PC-9 (cell line): ENCODE results near the gene DNAJC11. TPM values are rescaled to one million over a fixed set of nuclear protein-coding genes. Genes with fewer than 3 reads are reported as not detected.

ENCODE experiments used
- BruUV-seq: library from RNA; stranded (reverse); fragments of 400-500 nt; replicated peaks from 2 replicates; lab custom pipeline; 2021; lab: Mats Ljungman, UMichigan
- CTCF ChIA-PET: fragments of 300-600 bp; sonication (Branson Sonifier 250); formaldehyde crosslinking; loops from one replicate; lab custom pipeline; 2022; ENCODE audit warnings: antibody characterized with exemption; lab: Charles Lee
- POLR2A ChIA-PET: fragments of 300-600 bp; sonication (Branson Sonifier 250); formaldehyde crosslinking; loops from one replicate; lab custom pipeline; 2022; ENCODE audit warnings: antibody characterized with exemption; ENCODE audit not compliant: unreplicated experiment; lab: Charles Lee
- DNase-seq, 2 experiments: peaks; one replicate each; pipeline versions ENCODE4 v3.0.0 to v3.0.0-alpha.2; 2015 to 2022; ENCODE audit warnings: mixed read lengths in 1 of 2
- H2AFZ ChIP-seq: fragments of 200-600 bp; sonication (generic); 2 replicates; pipeline ENCODE4 v1.8.1; 2017; ENCODE audit warnings: antibody characterized with exemption
- H3F3A ChIP-seq: fragments of 200-600 bp; sonication (generic); 2 replicates; pipeline ENCODE4 v1.8.1; 2017; ENCODE audit warnings: antibody characterized with exemption, mild to moderate bottlenecking, low read depth; ENCODE audit not compliant: insufficient read depth
- H3K27ac ChIP-seq: fragments of 200-600 bp; sonication (generic); 2 replicates; pipeline ENCODE4 v1.6.1; 2016; ENCODE audit warnings: mixed run types
- H3K27me3 ChIP-seq: fragments of 200-600 bp; sonication (generic); 2 replicates; pipeline ENCODE4 v1.6.1; 2016; ENCODE audit warnings: low read depth, mixed run types; ENCODE audit not compliant: insufficient read depth
- H3K36me3 ChIP-seq: fragments of 200-600 bp; sonication (generic); 2 replicates; pipeline ENCODE4 v1.6.1; 2016; ENCODE audit warnings: low read depth, mixed run types
- H3K4me1 ChIP-seq: fragments of 200-600 bp; sonication (generic); replicated peaks from 2 replicates; pipeline ENCODE4 v1.6.1; 2016; ENCODE audit warnings: mixed run types; ENCODE audit not compliant: insufficient read depth
- H3K4me2 ChIP-seq: fragments of 200-600 bp; sonication (generic); 2 replicates; pipeline ENCODE4 v1.6.1; 2017; ENCODE audit warnings: mixed run types
- H3K4me3 ChIP-seq: fragments of 200-600 bp; sonication (generic); 2 replicates; pipeline ENCODE4 v1.6.1; 2016; ENCODE audit warnings: mixed run types
- H3K79me2 ChIP-seq: fragments of 200-600 bp; sonication (generic); 2 replicates; pipeline ENCODE4 v1.6.1; 2017; ENCODE audit warnings: low read depth, mixed run types
- H3K9me2 ChIP-seq: fragments of 200-600 bp; sonication (generic); 2 replicates; pipeline ENCODE4 v1.8.1; 2017; ENCODE audit warnings: mild to moderate bottlenecking; ENCODE audit not compliant: insufficient read depth
- H3K9me3 ChIP-seq: fragments of 200-600 bp; sonication (generic); 2 replicates; pipeline ENCODE4 v1.8.1; 2016; ENCODE audit warnings: low read depth; ENCODE audit not compliant: insufficient read depth
- H4K20me1 ChIP-seq: fragments of 200-600 bp; sonication (generic); 2 replicates; pipeline ENCODE4 v1.8.1; 2017; ENCODE audit not compliant: insufficient read depth
- EZH2 ChIP-seq: fragments of 200-600 bp; sonication (generic); IDR thresholded peaks from 2 replicates; pipeline ENCODE4 v1.8.0; 2017; ENCODE audit warnings: antibody characterized with exemption, low read depth
- intact Hi-C: fragments of 100-400 bp; cut with micrococcal nuclease; formaldehyde crosslinking; loops from one replicate; pipeline ENCODE4 v1.10.0; 2022; ENCODE audit not compliant: unreplicated experiment
- total RNA-seq: library from RNA; stranded (reverse); gene quantifications from 2 replicates; pipeline ENCODE4 v1.2.3, GENCODE V29; 2021
- TF ChIP-seq, protein P1 (sequence below): fragments of 200-600 bp; sonication (generic); conservative IDR thresholded peaks from 2 replicates; pipeline ENCODE4 v1.6.1; 2017; ENCODE audit warnings: mixed run types, antibody characterized with exemption, mild to moderate bottlenecking, moderate library complexity

DNAJC11 gene
- total RNA-seq, 1 experiment from 2014 or later: 52.8 TPM

DNA sequence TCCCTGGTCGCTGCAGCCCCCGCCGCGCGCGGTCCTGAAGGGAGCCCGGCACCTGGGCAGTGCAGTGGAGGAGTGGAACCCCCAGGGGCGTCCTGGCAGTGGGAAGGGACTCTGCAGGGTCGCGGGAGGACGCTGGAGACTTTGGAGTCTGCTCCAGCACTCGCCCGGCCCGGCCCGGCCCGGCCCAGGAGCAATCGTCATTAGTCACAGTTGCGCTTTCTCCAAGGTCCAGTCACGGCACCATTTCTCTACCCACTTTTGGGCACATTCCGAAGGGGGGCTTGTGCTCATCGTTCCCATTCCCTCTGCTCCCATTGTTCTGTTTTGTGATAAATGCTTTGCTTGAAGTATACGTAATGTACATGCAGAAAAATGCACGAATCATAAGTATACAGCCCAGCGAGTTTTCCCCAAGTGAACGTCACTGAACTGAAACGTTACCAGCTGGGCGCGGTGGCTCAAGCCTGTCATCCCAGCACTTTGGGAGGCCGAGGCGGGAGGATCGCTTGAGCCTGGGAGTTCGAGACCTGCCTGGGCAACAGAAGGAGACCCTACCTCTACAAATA lies 75.9 kb downstream of the DNAJC11 start:
- Histone ChIP-seq H3K27me3 (no peaks in the 10 kb centered on the region), H3K36me3 (no peaks in the 10 kb centered on the region), H3K4me1 (0 out of 2 replicates have a peak, but pooled peaks cover 8% of the 10 kb centered on the region), H3K27ac (no peak overlapping the region), H3K4me3 (peak overlapping the region; percentile 65), H3K9me2 (no peaks in the 10 kb centered on the region), H3F3A (peaks cover 10% of the 10 kb centered on the region), H3K79me2 (0 out of 2 replicates have a peak, but pooled peaks cover 14% of the 10 kb centered on the region), H2AFZ (peak overlapping the region; percentile 71; the same call in 1 of the 2 replicates), H3K9me3 (no peaks in the 10 kb centered on the region), H3K4me2 (peak overlapping the region; percentile 80), H4K20me1 (0 out of 2 replicates have a peak, but pooled peaks cover 6% of the 10 kb centered on the region)
- CTCF ChIA-PET: interaction anchor here (0.6 kb wide), 1 partner anchor 723 kb away, joined by 5 read pairs; no protein-coding TSS in a partner anchor
- POLR2A ChIA-PET: no interaction called here
- BruUV-seq: no TSS peak
- peak in 1 of 2 experiments; percentile 7 for DNase-seq
- no peak for TF ChIP-seq EZH2
- TF ChIP-seq, protein P1, sequence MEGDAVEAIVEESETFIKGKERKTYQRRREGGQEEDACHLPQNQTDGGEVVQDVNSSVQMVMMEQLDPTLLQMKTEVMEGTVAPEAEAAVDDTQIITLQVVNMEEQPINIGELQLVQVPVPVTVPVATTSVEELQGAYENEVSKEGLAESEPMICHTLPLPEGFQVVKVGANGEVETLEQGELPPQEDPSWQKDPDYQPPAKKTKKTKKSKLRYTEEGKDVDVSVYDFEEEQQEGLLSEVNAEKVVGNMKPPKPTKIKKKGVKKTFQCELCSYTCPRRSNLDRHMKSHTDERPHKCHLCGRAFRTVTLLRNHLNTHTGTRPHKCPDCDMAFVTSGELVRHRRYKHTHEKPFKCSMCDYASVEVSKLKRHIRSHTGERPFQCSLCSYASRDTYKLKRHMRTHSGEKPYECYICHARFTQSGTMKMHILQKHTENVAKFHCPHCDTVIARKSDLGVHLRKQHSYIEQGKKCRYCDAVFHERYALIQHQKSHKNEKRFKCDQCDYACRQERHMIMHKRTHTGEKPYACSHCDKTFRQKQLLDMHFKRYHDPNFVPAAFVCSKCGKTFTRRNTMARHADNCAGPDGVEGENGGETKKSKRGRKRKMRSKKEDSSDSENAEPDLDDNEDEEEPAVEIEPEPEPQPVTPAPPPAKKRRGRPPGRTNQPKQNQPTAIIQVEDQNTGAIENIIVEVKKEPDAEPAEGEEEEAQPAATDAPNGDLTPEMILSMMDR: no peak
- intact Hi-C loops: loop anchor here (1.0 to 2.0 kb wide), 2 partner anchors 46 to 71 kb away; partner anchors contain the start of genes NOL9, TAS1R1 and ZBTB48

DNA sequence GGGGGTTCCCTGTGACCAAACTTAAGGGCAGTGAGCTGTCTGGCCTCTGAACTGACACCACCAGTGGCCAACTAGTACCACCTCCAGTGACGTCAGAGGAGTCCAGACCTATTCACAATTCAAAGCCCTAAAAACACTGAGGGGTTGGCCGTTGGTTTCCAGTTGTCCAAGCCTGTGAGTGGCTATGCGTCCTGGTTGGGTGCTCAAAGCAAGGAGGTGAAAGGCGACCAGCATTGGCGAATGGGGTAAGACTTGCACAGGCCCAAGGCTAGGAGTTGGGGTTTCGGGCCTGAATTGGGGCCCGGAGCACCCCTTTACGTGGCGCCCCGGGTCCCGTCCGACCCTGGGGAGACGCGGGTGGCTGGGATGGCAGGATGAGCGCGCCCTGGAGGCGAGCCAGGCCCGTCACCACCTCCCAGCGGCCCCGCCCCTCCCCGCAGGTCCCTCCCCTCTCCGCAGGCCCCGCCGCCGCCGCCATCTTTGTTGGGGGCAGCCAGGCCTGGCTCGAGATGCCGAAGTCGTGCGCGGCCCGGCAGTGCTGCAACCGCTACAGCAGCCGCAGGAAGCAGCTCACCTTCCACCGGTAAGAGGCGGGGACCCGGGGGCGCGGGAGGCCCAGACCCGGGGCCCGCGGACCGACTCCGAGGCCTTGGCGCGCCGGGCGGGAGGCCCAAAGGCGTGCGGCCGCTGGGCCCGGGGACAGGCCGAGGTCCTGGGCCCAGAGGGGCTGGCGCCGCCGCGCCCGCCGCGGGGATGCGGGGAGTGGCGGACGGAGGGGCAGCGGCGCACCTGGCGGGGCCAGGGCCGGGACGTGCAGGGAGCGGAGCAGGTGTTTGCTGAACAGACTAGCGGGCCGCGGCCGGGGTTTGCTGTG lies 76.7 kb downstream of the DNAJC11 start, which contains the start of gene THAP3:
THAP3 (plus strand) TSS at position 159 of the 874 bp plus-strand sequence; CDS start at position 510, 351 bp downstream.
- CTCF ChIA-PET: interaction anchor here (0.6 to 0.7 kb wide), 4 partner anchors 57 to 879 kb away, joined by 3 to 9 read pairs (median 6); no protein-coding TSS in a partner anchor
- peak within 1 kb of the TSS; percentile 65 for H3K4me3 ChIP-seq
- 0 out of 2 replicates have a peak, but pooled peaks cover 8% of the 10 kb centered on the region for H3K4me1 ChIP-seq
- H4K20me1 ChIP-seq: 0 out of 2 replicates have a peak, but pooled peaks cover 6% of the 10 kb centered on the region
- H3K79me2 ChIP-seq: 0 out of 2 replicates have a peak, but pooled peaks cover 14% of the 10 kb centered on the region
- H2AFZ ChIP-seq: peak within 1 kb of the TSS; percentile 80
- peak; percentile 75 to 82 for DNase-seq
- H3K36me3 ChIP-seq: no peaks in the 10 kb centered on the region
- H3K27ac ChIP-seq: 0 out of 2 replicates have a peak within 1 kb of the TSS, but pooled peaks have one; percentile 19
- peaks cover 10% of the 10 kb centered on the region for H3F3A ChIP-seq
- no peaks in the 10 kb centered on the region for H3K9me3 ChIP-seq
- POLR2A ChIA-PET: interaction anchor here (0.6 to 0.9 kb wide), 2 partner anchors 45 to 73 kb away, joined by 4 to 18 read pairs; partner anchors contain the start of gene ZBTB48
- peak within 1 kb of the TSS; percentile 80 for H3K4me2 ChIP-seq
- intact Hi-C loops: loop anchor here (1.0 to 2.0 kb wide), 2 partner anchors 46 to 70 kb away; partner anchors contain the start of genes NOL9, TAS1R1 and ZBTB48
- no peak for TF ChIP-seq EZH2
- TF ChIP-seq, protein P1: no peak; the same call in 1 of the 2 replicates
- H3K27me3 ChIP-seq: no peaks in the 10 kb centered on the region
- no TSS peak for BruUV-seq
- no peaks in the 10 kb centered on the region for H3K9me2 ChIP-seq
